Heart right ventricle (tissue), 16 donors: Measurements from ENCODE around the gene HRH3. TPM values are rescaled to one million over a fixed set of nuclear protein-coding genes. Genes with fewer than 3 reads are reported as not detected.

Source experiments
- ATAC-seq, 8 donors: fragments of 200-7000 bp; cut with Tn5 transposase; one replicate each; pipeline ENCODE4 v1.9.1; 2020; ENCODE audit warnings: mild to moderate bottlenecking in 8 of 8, moderate library complexity in 8 of 8, moderate number of reproducible peaks in 1 of 8
- DNase-seq, 2 donors: peaks; one replicate each; pipeline ENCODE4 v3.0.0-alpha.2; 2020
- H3K27ac ChIP-seq, 10 donors: fragments of 200-600 bp; sonication (generic) in 2 of 10; one replicate each; pipeline versions ENCODE4 v1.5.0 to v1.8.0; 2020 to 2022; ENCODE audit warnings: mild to moderate bottlenecking in 3 of 10
- H3K27me3 ChIP-seq, 7 donors: fragments of 200-600 bp; one replicate each; pipeline ENCODE4 v1.8.0; 2021 to 2022; ENCODE audit warnings: mild to moderate bottlenecking in 2 of 7
- H3K36me3 ChIP-seq, 9 donors: fragments of 200-600 bp; sonication (generic) in 1 of 9; one replicate each; pipeline versions ENCODE4 v1.5.0 to v1.8.0; 2020 to 2022; ENCODE audit warnings: mild to moderate bottlenecking in 2 of 9
- H3K4me1 ChIP-seq, 9 donors: fragments of 200-600 bp; sonication (generic) in 1 of 9; one replicate each; pipeline versions ENCODE4 v1.5.0 to v1.8.0; 2020 to 2022; ENCODE audit warnings: mild to moderate bottlenecking in 4 of 9
- H3K4me3 ChIP-seq, 10 donors: fragments of 200-600 bp; sonication (generic) in 2 of 10; one replicate each; pipeline versions ENCODE4 v1.5.0 to v1.8.0; 2020 to 2022; ENCODE audit warnings: mild to moderate bottlenecking in 7 of 10, moderate library complexity in 2 of 10
- H3K9me3 ChIP-seq, 11 donors: fragments of 200-600 bp in 10 of 11; sonication (generic) in 2 of 11; one replicate each; pipeline versions ENCODE4 v1.5.0 to v1.8.0; 2013 to 2022; ENCODE audit warnings: mild to moderate bottlenecking in 2 of 11, control low read depth in 1 of 11, moderate library complexity in 1 of 11
- WGBS, 2 donors: extraction: QIAGEN DNeasy Blood & Tissue Kit; methylation state at CpG; one replicate each; pipeline ENCODE4 v1.1.7; 2013; ENCODE audit warnings: inconsistent platforms in 1 of 2; 5-methylcytosine and 5-hydroxymethylcytosine counted together
- intact Hi-C, 10 donors: fragments of 100-400 bp; cut with DNase I; formaldehyde crosslinking; loops; one replicate each; pipeline versions ENCODE4 v1.11.1 to v1.14.2; 2022
- polyA plus RNA-seq, 2 donors: library from polyadenylated mRNA; stranded (reverse); fragments of 200-250 nt; gene quantifications; one replicate each; pipeline ENCODE4 v1.2.3, GENCODE V29; 2013
- total RNA-seq, 10 donors: library from RNA; stranded (reverse); fragmentation: NEBNext Ultra II Directional in 3 of 10; extraction: Animal tissue kit (Norgen Biotek cat#: 25700) in 3 of 10; gene quantifications; one replicate each; pipeline versions ENCODE4 v1.2.1 to v1.2.4, GENCODE V29; 2021 to 2023
- TF ChIP-seq, protein P1 (sequence below), 9 donors: fragments of 200-600 bp; sonication (generic) in 2 of 9; IDR thresholded peaks; one replicate each; pipeline versions ENCODE4 v1.5.0 to v1.8.0; 2021 to 2022; ENCODE audit warnings: antibody characterized with exemption in 9 of 9, mild to moderate bottlenecking in 5 of 9, moderate library complexity in 1 of 9
- donor health status: Arrhythmogenic right ventricular cardiomyopathy.
- donor health status: ischemic (EF 13 %, LVEDD 7.1; RV severe dilation, severe dysfunction).
- donor health status: healthy with polysubstance abuse.
- donor health status: DM: no; HTN: yes; CAD: no.
- donor health status: DM: no; HTN: no; CAD: no.
- donor health status: ischemic (EF 25% LVEDD 6.9; RV normal size, moderate dysfunction).
- donor health status: ischemic (EF 25% LVEDD 5.7; RV mildly dilated, moderate dysfunction).
- donor health status: healthy.
- donor health status: DM: yes; HTN: yes; CAD: no.
- donor health status: Ischemic cardiomyopathy.
- donor health status: ischemic (EF 35%, LVEDD 5.7; RV mildly dilated, moderate dysfunction).
- donor health status: nonischemic (EF 11% LVEDD 7.7; RV severe dilation, severe dysfunction).
- donor health status: DM: yes; HTN: yes; CAD: no.
- donor health status: PGD.
- donor health status: ischemic (EF 29% LVEDD 5.4; RV normal size, mild dysfunction).
- donor health status: nonischemic (EF 23%, LVEDD 6.1; RV moderate dilation, normal function).

HRH3 gene
- total and polyA plus RNA-seq, 12 donors, result not detected

DNA sequence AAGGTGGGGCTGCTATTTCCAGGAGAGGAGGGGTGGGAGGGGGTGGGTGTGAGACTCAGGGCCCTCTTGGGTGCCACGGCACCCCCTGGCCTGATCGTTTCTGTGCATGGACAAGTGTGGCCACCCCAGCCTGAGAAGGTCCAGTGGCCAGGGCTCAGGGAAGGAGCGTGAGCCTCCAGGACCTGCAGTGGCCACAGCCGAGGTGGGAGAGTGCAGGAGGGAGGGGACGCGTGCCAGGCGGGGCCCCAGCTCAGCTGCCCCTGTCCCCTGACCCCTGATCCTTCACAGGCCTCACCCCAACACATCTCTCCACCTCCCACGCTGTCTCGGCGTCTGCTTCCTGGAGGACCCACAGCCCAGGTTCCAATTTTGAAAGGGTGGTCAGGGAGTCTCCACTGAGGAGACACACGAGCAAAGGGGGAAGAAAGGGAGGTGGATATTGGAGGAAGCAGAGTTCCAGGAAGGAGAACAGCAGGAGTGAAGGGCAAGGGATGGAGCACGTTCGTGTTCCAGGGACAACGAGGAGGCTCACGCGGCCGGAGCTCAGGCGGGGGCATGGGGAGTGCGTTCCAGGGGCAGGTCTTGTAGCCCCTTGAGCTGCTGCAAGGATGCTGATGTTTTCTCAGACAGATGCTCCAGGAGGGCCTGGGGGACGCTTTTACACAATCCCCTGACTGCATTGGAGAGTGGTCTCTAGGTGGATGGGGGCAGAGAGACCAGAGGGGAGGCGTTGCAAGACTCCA, 4.2 kb upstream of the HRH3 start:
- TF ChIP-seq, protein P1, sequence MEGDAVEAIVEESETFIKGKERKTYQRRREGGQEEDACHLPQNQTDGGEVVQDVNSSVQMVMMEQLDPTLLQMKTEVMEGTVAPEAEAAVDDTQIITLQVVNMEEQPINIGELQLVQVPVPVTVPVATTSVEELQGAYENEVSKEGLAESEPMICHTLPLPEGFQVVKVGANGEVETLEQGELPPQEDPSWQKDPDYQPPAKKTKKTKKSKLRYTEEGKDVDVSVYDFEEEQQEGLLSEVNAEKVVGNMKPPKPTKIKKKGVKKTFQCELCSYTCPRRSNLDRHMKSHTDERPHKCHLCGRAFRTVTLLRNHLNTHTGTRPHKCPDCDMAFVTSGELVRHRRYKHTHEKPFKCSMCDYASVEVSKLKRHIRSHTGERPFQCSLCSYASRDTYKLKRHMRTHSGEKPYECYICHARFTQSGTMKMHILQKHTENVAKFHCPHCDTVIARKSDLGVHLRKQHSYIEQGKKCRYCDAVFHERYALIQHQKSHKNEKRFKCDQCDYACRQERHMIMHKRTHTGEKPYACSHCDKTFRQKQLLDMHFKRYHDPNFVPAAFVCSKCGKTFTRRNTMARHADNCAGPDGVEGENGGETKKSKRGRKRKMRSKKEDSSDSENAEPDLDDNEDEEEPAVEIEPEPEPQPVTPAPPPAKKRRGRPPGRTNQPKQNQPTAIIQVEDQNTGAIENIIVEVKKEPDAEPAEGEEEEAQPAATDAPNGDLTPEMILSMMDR (IDR thresholded peaks at IDR 0.05), result no peak
- Histone ChIP-seq H3K4me1 (peaks cover 3 to 17% (median 10%) of the 10 kb centered on the region in 9 donors), H3K27me3 (peaks cover 20 to 70% (median 53%) of the 10 kb centered on the region in 7 donors), H3K4me3 (no peak overlapping the region), H3K27ac (no peak overlapping the region), H3K36me3 (no peaks in the 10 kb centered on the region), H3K9me3 (no peaks in the 10 kb centered on the region)
- ATAC-seq (no peak), DNase-seq (no peak)
- 61 to 66% methylated on average over 21 of the region's 21 CpGs for WGBS, 2 donors
- intact Hi-C loops, result no loop called here

DNA sequence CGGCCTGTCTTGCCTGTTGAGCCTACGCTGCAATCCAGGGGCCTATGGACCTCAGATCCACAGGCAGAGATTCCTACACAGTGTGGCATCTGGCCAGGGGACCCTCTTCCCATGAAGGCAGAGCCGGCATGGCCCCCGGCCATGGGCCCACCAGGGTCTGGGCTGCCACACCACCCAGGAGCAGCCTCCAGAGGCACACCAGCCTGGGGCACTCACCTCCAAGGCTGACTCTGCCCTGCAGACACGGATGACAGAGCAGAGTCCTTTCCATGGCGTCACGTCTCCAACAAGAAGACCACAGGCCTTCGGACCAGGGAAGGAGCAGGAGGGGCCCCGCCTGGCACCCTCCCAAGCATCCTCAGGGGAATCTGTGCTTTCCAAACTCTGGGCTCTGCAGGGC, 3.5 kb upstream of the HRH3 start:
- Histone ChIP-seq H3K36me3 (no peaks in the 10 kb centered on the region), H3K9me3 (no peaks in the 10 kb centered on the region), H3K27me3 (peaks cover 20 to 77% (median 60%) of the 10 kb centered on the region in 7 donors), H3K4me3 (no peak overlapping the region), H3K27ac (no peak overlapping the region), H3K4me1 (peaks cover 3 to 23% (median 12%) of the 10 kb centered on the region in 9 donors)
- intact Hi-C loops, result no loop called here
- WGBS, 2 donors, result 83 to 90% methylated on average over 9 of the region's 9 CpGs
- DNase-seq (no peak), ATAC-seq (no peak)
- TF ChIP-seq, protein P1 (IDR thresholded peaks at IDR 0.05), result no peak

DNA sequence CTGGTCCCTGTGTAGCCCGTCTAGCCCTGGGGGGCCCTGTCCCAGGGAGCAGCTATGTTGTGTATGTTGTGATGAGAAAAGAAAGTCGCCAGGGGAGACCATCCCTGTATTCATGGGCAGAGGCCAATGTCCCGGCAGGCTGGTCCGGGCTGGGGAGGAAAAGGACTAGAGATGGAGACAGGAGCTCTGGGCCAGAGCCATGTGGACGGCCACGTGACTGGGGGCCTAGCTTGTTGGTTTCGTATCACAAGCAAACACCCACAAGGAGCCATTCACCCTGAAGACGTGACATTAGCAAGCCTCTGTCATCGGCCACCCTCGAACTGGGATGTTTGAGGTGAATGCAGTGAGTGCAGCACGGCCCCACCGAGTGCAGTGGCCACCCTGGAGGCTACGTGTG, 2.9 kb upstream of the HRH3 start:
- H3K4me1 ChIP-seq, result peaks cover 3 to 23% (median 12%) of the 10 kb centered on the region in 9 donors
- ATAC-seq (no peak), DNase-seq (no peak)
- H3K4me3 ChIP-seq, result no peak overlapping the region
- TF ChIP-seq, protein P1 (IDR thresholded peaks at IDR 0.05), result no peak
- H3K27me3 ChIP-seq, result peaks cover 20 to 83% (median 65%) of the 10 kb centered on the region in 7 donors
- WGBS, 2 donors, result 76 to 81% methylated on average over 13 of the region's 13 CpGs
- no peak overlapping the region for H3K27ac ChIP-seq
- intact Hi-C loops, result no loop called here
- H3K36me3 ChIP-seq, result no peaks in the 10 kb centered on the region
- H3K9me3 ChIP-seq, result no peaks in the 10 kb centered on the region

DNA sequence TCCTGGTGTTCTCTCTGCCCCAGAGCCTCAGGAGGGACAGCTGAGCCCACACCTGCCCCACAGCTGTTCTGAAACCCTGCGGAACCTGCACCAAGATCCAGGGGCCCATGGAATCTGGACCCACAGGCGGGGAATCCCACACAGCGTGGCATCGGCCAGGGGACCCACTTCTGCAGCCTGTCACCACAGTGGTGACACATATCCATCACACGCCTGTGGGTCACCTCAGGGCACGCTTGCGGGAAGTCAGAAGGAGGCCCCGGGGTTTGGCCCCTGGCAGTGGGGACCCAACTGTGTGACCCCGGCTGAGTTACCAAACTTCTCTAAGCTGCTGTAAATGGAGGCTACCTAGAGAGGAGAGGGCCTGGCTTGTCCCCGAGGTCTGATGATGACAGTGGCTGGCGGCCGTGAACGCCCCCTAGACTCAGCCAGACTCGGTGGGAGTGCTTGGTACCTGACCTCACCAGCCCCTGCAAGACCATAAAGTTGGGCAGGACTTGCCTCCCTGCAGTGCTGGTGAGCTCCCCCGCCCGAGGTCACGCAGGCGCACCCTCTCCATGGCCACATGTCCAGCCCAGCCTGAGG, 2.3 kb upstream of the HRH3 start:
- H3K27ac ChIP-seq, result no peak overlapping the region
- DNase-seq, result no peak
- peaks cover 3 to 23% (median 12%) of the 10 kb centered on the region in 9 donors for H3K4me1 ChIP-seq
- intact Hi-C loops, result no loop called here
- TF ChIP-seq, protein P1 (IDR thresholded peaks at IDR 0.05), result no peak
- WGBS, 2 donors, result 82 to 86% methylated on average over 18 of the region's 18 CpGs
- no peak overlapping the region for H3K4me3 ChIP-seq
- ATAC-seq, result no peak
- H3K9me3 ChIP-seq, result no peaks in the 10 kb centered on the region
- H3K27me3 ChIP-seq, result peaks cover 22 to 89% (median 71%) of the 10 kb centered on the region in 7 donors
- H3K36me3 ChIP-seq, result no peaks in the 10 kb centered on the region
